PFSK-1 (cell line): ENCODE data around the gene UMPS.

ENCODE experiments used
- POLR2AphosphoS5 ChIP-seq: IDR thresholded peaks from 2 replicates; pipeline ENCODE4 v1.6.1; 2012; ENCODE audit warnings: low read depth, mild to moderate bottlenecking, control low read depth, low read length, moderate library complexity
- SIN3A ChIP-seq: IDR thresholded peaks from 2 replicates; pipeline ENCODE4 v1.6.1; 2012; ENCODE audit warnings: mild to moderate bottlenecking, low read length, moderate library complexity, borderline replicate concordance; ENCODE audit not compliant: insufficient read depth
- TAF1 ChIP-seq: IDR thresholded peaks from 2 replicates; pipeline ENCODE4 v1.6.1; 2012; ENCODE audit warnings: low read length, control low read depth, borderline replicate concordance; ENCODE audit not compliant: insufficient read depth
- TF ChIP-seq, protein P1 (sequence below), 2 experiments: IDR thresholded peaks; 2 replicates each; pipeline versions ENCODE4 v1.6.1 to v1.8.0; 2011 to 2012; ENCODE audit warnings: low read depth in 2 of 2, low read length in 2 of 2, control low read depth in 1 of 2, inconsistent platforms in 1 of 2, mild to moderate bottlenecking in 1 of 2, moderate library complexity in 1 of 2; ENCODE audit not compliant: insufficient read depth in 1 of 2

DNA sequence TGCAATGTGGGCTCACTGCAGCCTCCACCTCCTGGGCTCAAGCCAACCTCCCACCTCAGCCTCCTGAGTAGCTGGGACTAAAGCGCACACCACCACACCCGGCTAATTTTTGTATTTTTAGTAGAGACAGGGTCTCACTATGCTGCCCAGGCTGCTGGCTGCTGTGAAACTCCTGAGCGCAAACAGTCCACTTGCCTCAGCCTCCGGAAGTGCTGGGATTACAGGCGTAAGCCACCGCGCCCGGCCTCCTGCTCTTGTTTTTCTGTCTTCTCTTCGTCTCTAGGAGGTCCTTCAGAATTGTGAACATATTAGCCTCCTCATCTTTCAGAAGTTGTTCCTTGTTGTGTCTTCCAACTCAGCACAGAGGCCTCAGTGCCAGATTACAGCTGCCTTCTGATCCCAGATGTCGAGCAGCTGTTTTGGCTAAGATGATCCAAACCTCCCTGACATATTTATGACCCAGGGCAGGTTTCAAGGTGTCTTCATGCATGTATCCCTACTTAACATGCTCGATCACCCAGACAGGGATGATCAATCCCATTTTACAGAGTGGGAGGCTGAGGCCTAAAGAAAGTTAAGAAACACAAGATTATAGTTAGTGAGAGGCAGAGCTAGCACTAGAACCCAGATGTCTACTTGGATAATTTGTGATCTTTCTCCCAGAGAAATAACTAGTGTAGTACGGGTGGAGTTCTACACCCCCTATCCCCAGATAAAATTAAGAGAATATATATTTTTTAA lies 32.1 kb upstream of the UMPS start:
- TF ChIP-seq, protein P1, sequence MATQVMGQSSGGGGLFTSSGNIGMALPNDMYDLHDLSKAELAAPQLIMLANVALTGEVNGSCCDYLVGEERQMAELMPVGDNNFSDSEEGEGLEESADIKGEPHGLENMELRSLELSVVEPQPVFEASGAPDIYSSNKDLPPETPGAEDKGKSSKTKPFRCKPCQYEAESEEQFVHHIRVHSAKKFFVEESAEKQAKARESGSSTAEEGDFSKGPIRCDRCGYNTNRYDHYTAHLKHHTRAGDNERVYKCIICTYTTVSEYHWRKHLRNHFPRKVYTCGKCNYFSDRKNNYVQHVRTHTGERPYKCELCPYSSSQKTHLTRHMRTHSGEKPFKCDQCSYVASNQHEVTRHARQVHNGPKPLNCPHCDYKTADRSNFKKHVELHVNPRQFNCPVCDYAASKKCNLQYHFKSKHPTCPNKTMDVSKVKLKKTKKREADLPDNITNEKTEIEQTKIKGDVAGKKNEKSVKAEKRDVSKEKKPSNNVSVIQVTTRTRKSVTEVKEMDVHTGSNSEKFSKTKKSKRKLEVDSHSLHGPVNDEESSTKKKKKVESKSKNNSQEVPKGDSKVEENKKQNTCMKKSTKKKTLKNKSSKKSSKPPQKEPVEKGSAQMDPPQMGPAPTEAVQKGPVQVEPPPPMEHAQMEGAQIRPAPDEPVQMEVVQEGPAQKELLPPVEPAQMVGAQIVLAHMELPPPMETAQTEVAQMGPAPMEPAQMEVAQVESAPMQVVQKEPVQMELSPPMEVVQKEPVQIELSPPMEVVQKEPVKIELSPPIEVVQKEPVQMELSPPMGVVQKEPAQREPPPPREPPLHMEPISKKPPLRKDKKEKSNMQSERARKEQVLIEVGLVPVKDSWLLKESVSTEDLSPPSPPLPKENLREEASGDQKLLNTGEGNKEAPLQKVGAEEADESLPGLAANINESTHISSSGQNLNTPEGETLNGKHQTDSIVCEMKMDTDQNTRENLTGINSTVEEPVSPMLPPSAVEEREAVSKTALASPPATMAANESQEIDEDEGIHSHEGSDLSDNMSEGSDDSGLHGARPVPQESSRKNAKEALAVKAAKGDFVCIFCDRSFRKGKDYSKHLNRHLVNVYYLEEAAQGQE (IDR thresholded peaks at IDR 0.05; ENCODE audit: insufficient read depth in 1 of 2, low read depth in 2 of 2, low read length in 2 of 2) = no peak
- no peak for TF ChIP-seq POLR2AphosphoS5
- TF ChIP-seq SIN3A = no peak
- no peak for TF ChIP-seq TAF1
